Activated effector memory CD4-positive, alpha-beta T cell treated with Interleukin-2 at 50 U/mL for 16 hours (primary cell): Measurements from ENCODE around the gene COPE.

Source experiments
- DNase-seq: peaks from one replicate; pipeline ENCODE4 v3.0.0-alpha.2; 2020

Gene COPE

GRCh38 chr19:18849838-18850400, 69.3 kb downstream of the COPE start:
- no peak for DNase-seq
